ENCODE results near the gene PLAU. TPM values are rescaled to one million over a fixed set of nuclear protein-coding genes. Genes with fewer than 3 reads are reported as not detected.

The PLAU gene
- total RNA-seq, 2 experiments from 2014 or later, result 0.16 TPM; not detected in 1

DNA sequence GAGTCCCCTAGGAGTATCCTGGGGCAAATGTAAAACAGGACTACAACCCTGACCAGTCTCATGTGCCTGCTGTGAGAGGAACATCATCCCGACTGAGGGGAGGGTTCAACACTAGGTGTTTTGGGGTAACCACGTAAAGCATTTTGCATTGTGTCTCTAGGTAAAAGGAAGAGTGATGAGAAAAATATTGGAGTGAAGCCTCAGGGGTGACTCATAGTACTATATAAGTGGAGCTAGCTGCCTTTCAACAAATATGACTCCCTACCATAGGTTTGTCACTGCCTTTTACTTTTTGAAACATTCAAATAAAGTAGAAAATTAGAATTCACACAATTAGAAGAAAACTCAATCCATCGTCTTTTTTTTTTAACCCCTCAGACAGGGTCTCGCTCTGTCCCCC, 34.0 kb upstream of the PLAU start:
- Mint-ChIP-seq H3K4me1 (peaks cover 58% of the 10 kb centered on the region), H3K4me3 (no peak overlapping the region), H3K9me3 (ENCODE audit: low read depth) (no peaks in the 10 kb centered on the region), H3K27me3 (no peaks in the 10 kb centered on the region), H3K36me3 (ENCODE audit: low read depth) (no peaks in the 10 kb centered on the region), H3K27ac (peak overlapping the region; percentile 2)
- ATAC-seq (no peak), DNase-seq (no peak)
- POLR2A ChIA-PET, result interaction anchor here (0.6 to 0.7 kb wide), 3 partner anchors 16 to 48 kb away, joined by 3 to 7 read pairs (median 5); no protein-coding TSS in a partner anchor
- intact Hi-C loops (cut with DNase I, micrococcal nuclease), result loop anchor here in 1 of 2 experiments (5.0 to 10.0 kb wide), 3 partner anchors 380 to 715 kb away; partner anchors contain the start of genes MRPS16 and PPP3CB
- CTCF ChIA-PET, result interaction anchor here (0.6 to 19.7 kb wide), 7 partner anchors 11 to 1553 kb away, joined by 3 to 456 read pairs (median 4); partner anchors contain the start of gene CHCHD1

DNA sequence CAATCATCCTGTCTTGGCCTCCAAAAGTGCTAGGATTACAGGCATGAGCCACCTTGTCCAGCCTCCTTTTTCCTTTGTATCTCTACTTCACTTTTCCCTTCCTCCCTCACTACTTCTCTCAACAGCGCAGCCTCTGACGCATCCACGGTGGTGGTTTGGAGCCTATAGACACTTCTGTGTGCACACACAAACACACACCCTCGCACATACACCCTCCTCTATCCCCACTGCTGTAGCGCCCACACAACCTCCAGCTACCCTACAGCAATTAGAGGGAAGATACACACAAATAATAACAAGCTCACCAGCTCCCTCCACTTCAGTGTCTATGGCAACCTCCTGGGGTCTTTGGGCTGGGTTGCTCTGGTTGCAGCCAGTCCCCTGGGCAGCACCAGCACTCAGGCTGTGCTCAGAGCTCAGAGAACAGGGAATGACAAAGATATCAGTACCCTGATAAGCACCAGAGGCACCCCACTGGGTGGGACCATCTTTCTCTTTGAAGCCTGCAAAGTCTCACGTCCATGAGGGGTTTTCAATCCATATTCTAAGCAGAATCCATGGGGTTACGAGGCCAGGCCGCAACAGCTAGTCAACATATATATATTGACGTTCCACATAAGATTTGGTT, 33.3 kb upstream of the PLAU start:
- POLR2A ChIA-PET, result interaction anchor here (0.6 kb wide), 2 partner anchors 47 to 65 kb away, joined by 3 to 7 read pairs; no protein-coding TSS in a partner anchor
- peaks cover 52% of the 10 kb centered on the region for H3K4me1 Mint-ChIP-seq

DNA sequence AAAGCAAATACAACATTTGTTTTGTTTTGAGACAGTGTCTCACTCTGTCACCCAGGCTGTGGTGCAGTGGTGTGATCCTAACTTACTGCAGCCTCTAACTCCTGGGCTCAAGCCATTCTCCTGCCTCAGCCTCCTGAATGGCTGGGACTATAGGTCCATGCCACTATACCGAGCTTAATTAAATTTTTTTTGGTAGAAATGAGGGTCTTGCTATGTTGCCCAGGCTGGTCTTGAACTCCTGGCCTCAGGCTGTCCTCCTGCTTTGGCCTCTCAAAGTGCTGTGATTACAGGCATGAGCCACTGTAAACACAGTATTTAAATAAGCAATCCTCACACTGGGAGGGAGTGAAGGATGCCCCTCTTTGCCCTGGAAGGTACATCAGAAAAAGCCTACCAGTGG, 32.6 kb upstream of the PLAU start:
- DNase-seq (no peak), ATAC-seq (no peak)
- no peaks in the 10 kb centered on the region for H3K9me3 Mint-ChIP-seq (ENCODE audit: low read depth)
- no peaks in the 10 kb centered on the region for H3K27me3 Mint-ChIP-seq
- no peaks in the 10 kb centered on the region for H3K36me3 Mint-ChIP-seq (ENCODE audit: low read depth)
- no peak overlapping the region for H3K4me3 Mint-ChIP-seq
- ChIA-PET POLR2A (interaction anchor here (0.7 kb wide), 1 partner anchor 273 kb away, joined by 3 read pairs; no protein-coding TSS in a partner anchor), CTCF (interaction anchor here (0.6 to 19.7 kb wide), 11 partner anchors 12 to 1355 kb away, joined by 3 to 456 read pairs (median 24); partner anchors contain the start of gene CHCHD1)
- H3K27ac Mint-ChIP-seq, result no peak overlapping the region
- intact Hi-C loops (cut with DNase I, micrococcal nuclease), result loop anchor here (2.0 to 10.0 kb wide), 5 partner anchors 62 to 714 kb away; partner anchors contain the start of genes MRPS16 (in 1 of the 2), NDST2 (in 1 of the 2) and PPP3CB (in 1 of the 2)
- peaks cover 45% of the 10 kb centered on the region for H3K4me1 Mint-ChIP-seq

More for the DNA sequence above, 33.3 kb upstream of the PLAU start:
- H3K36me3 Mint-ChIP-seq (ENCODE audit: low read depth), result no peaks in the 10 kb centered on the region
- no peak overlapping the region for H3K4me3 Mint-ChIP-seq
- no peak for DNase-seq
- intact Hi-C loops (cut with DNase I, micrococcal nuclease), result loop anchor here (2.0 to 10.0 kb wide), 5 partner anchors 63 to 715 kb away; partner anchors contain the start of genes MRPS16 (in 1 of the 2), NDST2 (in 1 of the 2) and PPP3CB (in 1 of the 2)
- H3K9me3 Mint-ChIP-seq (ENCODE audit: low read depth), result no peaks in the 10 kb centered on the region
- ATAC-seq, result no peak
- H3K27me3 Mint-ChIP-seq, result no peaks in the 10 kb centered on the region
- CTCF ChIA-PET, result interaction anchor here (0.6 to 19.7 kb wide), 9 partner anchors 11 to 1554 kb away, joined by 3 to 456 read pairs (median 8); no protein-coding TSS in a partner anchor
- peak overlapping the region; percentile 9 for H3K27ac Mint-ChIP-seq

DNA sequence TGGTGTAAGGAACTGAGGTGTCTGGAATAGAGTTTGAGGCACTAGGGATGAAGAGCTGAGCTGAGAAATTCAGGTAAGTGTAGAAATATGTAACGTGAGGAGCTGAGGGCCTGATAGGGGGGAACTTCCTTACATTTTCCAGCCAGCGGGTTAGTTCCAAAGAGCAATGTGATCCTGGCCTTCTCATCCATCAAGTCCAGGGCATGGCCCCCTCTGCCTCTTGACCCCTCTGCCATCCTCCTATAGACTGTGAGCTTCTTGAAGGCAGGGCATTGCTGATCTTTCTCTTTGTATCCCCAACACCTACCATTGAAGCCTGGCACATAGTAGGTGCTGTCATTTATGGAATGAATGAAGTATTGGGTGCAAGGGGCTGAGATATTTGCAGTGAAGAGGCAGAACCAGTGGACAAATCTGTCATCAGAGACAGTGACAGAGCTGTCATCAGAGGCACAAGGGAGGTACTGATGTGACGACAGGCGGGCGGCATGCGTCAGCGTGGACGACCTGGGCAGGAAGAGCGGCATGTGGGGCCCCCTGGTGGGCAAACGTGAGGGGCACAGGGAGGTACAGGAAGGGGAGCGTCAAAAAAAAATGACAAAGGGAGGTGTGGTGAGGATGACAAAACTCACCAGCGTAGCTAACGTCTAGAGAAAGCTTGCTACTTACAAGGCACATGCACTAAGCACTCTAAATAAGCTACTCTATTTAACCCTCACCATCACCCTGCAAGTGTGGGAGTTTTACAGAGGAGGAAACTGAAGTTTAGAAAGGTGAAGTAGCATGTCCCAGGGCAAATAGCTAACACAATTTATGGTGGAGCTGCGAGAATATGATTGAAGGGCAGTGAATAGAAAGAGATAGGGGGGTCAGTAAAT, 31.4 kb upstream of the PLAU start:
- Mint-ChIP-seq H3K9me3 (ENCODE audit: low read depth) (no peaks in the 10 kb centered on the region), H3K27ac (peak overlapping the region; percentile 71), H3K4me3 (no peak overlapping the region), H3K36me3 (ENCODE audit: low read depth) (no peaks in the 10 kb centered on the region), H3K4me1 (peaks cover 45% of the 10 kb centered on the region), H3K27me3 (no peaks in the 10 kb centered on the region)
- CTCF ChIA-PET, result interaction anchor here (0.5 to 19.7 kb wide), 48 partner anchors 10 to 397 kb away, joined by 3 to 456 read pairs (median 4); partner anchors contain the start of gene CHCHD1
- POLR2A ChIA-PET, result interaction anchor here (0.5 to 1.2 kb wide), 8 partner anchors 9 to 269 kb away, joined by 3 to 9 read pairs (median 4); no protein-coding TSS in a partner anchor
- intact Hi-C loops (cut with DNase I, micrococcal nuclease), result loop anchor here (1.0 to 10.0 kb wide), 9 partner anchors 22 to 713 kb away; partner anchors contain the start of genes CHCHD1 (in 1 of the 2), MRPS16 (in 1 of the 2), NDST2 (in 1 of the 2) and PPP3CB (in 1 of the 2)
- DNase-seq (peak; percentile 98), ATAC-seq (peak; percentile 86)

DNA sequence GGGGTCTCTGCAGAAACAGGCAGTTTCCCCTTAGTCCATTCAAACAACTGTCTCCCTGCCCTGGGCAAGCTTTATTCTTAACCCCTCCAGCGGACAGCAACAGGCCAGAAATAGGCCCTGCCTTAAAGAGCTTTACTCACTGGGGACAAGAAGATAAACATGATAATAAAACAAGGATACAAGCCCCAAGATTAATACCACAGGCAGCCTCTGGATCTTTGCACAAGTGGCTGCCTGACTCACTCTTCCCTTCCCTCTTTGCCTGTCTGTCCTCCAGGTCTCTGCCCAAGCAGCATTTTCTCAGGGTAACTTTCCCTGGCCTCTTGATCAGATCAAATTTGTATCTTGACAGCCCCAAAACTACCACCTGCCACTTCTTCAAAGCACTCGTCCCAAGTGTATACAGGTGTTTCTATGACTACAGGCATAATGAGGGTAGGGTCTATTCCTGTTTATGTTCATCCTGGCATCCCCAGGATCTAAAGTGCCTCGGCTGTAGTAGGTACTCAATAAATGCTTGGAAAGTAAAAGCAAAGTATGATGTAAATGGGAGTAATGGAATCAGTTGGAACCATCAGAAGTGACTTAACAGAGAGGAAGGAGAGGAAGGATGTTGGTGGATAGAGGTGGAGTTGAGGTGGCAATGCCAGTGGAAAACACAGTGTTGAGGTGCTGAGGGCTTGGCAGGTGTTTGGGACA, 29.6 kb upstream of the PLAU start:
- H3K27ac Mint-ChIP-seq, result no peak overlapping the region

DNA sequence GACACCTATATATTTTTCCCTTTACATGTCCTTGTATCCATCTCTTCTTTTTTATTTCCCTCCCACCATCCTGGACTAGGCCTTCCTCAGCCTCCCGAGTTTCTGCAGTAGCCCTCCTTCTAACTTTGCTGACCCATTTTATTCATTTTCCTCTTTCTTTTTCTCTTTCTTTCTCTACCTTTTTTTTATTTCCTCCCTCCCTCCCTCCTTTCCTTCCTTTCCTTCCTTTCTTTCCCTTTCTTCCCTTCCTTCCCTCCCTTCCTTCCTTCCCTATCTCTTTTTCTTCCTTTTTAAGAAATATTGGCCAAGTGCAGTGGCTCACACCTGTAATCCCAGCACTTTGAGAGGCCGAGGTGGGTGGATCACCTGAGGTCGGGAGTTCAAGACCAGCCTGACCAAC, 26.9 kb upstream of the PLAU start:
- H3K27ac Mint-ChIP-seq, result no peak overlapping the region
- no peak overlapping the region for H3K4me3 Mint-ChIP-seq
- POLR2A ChIA-PET, result no interaction called here
- DNase-seq (no peak), ATAC-seq (no peak)
- H3K4me1 Mint-ChIP-seq, result peaks cover 23% of the 10 kb centered on the region
- H3K27me3 Mint-ChIP-seq, result no peaks in the 10 kb centered on the region
- CTCF ChIA-PET, result interaction anchor here (1.4 to 19.7 kb wide), 4 partner anchors 42 to 197 kb away, joined by 4 to 456 read pairs (median 190); no protein-coding TSS in a partner anchor
- H3K9me3 Mint-ChIP-seq (ENCODE audit: low read depth), result no peaks in the 10 kb centered on the region
- intact Hi-C loops (cut with DNase I, micrococcal nuclease), result no loop called here
- H3K36me3 Mint-ChIP-seq (ENCODE audit: low read depth), result no peaks in the 10 kb centered on the region

More for the DNA sequence above, 29.6 kb upstream of the PLAU start:
- intact Hi-C loops (cut with DNase I, micrococcal nuclease), result no loop called here
- ATAC-seq, result no peak
- peaks cover 38% of the 10 kb centered on the region for H3K4me1 Mint-ChIP-seq
- DNase-seq, result no peak
- ChIA-PET CTCF (interaction anchor here (0.6 to 19.7 kb wide), 6 partner anchors 9 to 282 kb away, joined by 3 to 456 read pairs (median 20); no protein-coding TSS in a partner anchor), POLR2A (interaction anchor here (0.6 kb wide), 1 partner anchor 39 kb away, joined by 4 read pairs; no protein-coding TSS in a partner anchor)
- no peak overlapping the region for H3K4me3 Mint-ChIP-seq
- H3K27me3 Mint-ChIP-seq, result no peaks in the 10 kb centered on the region
- no peaks in the 10 kb centered on the region for H3K9me3 Mint-ChIP-seq (ENCODE audit: low read depth)
- no peaks in the 10 kb centered on the region for H3K36me3 Mint-ChIP-seq (ENCODE audit: low read depth)

DNA sequence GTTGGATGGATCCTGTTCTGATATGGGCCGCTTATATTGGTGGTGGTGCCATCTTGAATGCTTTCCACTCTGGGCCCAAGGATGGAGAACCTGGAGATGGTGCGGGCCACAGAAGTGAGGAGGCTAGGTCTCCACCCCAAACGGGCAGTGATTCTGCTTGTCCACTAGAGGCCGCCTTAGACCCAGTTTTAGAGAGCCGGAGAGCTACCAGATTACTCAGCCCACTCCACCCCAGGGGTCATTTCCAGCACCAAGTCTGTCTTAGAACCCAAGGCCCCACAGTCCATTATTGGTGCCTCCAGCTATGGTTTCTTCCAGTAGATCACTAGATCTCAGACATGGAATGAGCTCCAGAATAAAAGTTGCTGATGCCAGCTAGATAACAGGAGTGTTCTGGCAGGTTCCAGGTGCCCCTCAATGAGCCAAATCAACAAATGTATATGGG, 24.8 kb upstream of the PLAU start:
- H3K27ac Mint-ChIP-seq, result no peak overlapping the region
- H3K9me3 Mint-ChIP-seq (ENCODE audit: low read depth), result no peaks in the 10 kb centered on the region
- intact Hi-C loops (cut with DNase I, micrococcal nuclease), result loop anchor here (1.0 kb wide), 5 partner anchors 23 to 217 kb away; no protein-coding TSS in a partner anchor
- DNase-seq (peak; percentile 82), ATAC-seq (peak; percentile 92)
- peaks cover 9% of the 10 kb centered on the region for H3K4me1 Mint-ChIP-seq
- CTCF ChIA-PET, result interaction anchor here (0.5 to 19.7 kb wide), 47 partner anchors 9 to 447 kb away, joined by 3 to 456 read pairs (median 3); partner anchors contain the start of genes ADK, PLAU and VCL
- no peaks in the 10 kb centered on the region for H3K27me3 Mint-ChIP-seq
- no peak overlapping the region for H3K4me3 Mint-ChIP-seq
- H3K36me3 Mint-ChIP-seq (ENCODE audit: low read depth), result no peaks in the 10 kb centered on the region
- POLR2A ChIA-PET, result interaction anchor here (0.7 to 1.0 kb wide), 3 partner anchors 52 to 328 kb away, joined by 3 to 5 read pairs (median 4); no protein-coding TSS in a partner anchor

DNA sequence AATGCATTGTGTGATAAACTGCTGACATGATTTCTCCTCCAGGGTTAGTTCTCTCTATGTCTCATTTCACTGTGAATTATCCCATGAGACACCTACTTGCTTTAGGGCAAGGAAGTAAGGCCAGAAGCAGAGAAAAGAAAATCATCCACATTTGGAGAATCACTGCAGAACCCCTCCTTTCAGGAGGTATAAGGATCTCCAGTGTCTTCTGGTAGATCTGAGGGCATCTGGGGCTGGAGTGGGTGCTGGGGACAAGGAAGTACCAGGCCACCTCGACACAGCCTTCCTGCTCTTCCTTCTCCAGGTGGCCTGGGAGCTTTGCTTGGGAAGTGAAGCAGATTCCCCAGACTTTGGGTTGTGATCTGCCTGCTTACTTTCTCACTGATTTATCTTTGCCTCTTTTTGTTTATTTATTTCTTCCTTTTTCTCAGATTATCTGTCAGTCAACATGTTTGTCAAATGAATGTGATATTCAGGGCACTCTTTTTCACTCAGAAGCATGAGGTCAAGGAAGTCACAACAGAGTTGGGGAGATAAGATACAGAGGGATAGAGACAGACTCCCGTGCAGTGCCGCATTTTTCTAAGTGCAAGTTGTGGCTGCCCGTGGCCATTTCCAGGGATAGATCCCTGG, 24.2 kb upstream of the PLAU start:
- Mint-ChIP-seq H3K4me3 (no peak overlapping the region), H3K36me3 (ENCODE audit: low read depth) (no peaks in the 10 kb centered on the region), H3K27ac (no peak overlapping the region), H3K9me3 (ENCODE audit: low read depth) (no peaks in the 10 kb centered on the region), H3K4me1 (peaks cover 9% of the 10 kb centered on the region), H3K27me3 (no peaks in the 10 kb centered on the region)
- ATAC-seq, result no peak
- no peak for DNase-seq
- intact Hi-C loops (cut with DNase I, micrococcal nuclease), result loop anchor here (1.0 kb wide), 5 partner anchors 23 to 217 kb away; no protein-coding TSS in a partner anchor
- ChIA-PET POLR2A (interaction anchor here (0.7 to 1.0 kb wide), 3 partner anchors 51 to 327 kb away, joined by 3 to 5 read pairs (median 4); no protein-coding TSS in a partner anchor), CTCF (interaction anchor here (0.5 to 19.7 kb wide), 51 partner anchors 8 to 448 kb away, joined by 3 to 456 read pairs (median 3); partner anchors contain the start of genes ADK, PLAU and VCL)

DNA sequence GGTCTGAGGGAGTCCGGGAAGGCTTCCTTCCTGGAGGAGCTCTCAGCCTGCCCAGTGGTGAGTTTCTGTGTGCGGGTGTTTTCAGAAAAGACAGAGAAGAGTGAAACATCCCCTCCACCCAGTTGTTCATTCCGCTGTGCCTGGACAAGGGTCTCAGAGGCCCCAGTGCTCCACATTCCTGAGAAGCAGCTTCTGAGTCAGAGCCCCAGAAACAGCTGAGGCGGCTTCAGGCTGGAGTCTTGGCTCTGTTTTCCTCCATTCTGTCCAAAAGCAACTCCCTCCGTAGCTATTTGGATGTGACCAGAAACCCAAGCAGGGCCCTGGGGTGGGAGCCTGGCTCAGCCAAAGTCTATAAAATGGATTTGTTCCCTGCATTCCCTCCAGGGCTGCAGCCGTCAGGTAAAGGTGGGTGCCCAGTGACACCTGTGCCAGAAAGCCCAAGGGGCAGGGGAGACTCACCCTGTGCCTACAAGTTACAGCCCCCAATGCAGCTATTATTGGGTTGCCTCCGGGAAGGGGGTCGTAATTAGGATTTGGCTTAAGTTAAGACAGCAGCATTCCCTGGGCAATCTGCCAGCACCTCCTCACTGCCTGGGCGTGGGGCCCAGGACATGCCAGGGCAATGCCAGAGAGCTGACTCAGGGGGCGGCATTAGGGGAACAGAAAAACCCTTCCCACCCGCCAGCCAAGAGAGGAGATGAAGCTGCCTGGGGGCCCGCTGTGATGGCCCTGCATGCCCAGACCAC, 23.5 kb upstream of the PLAU start:
- intact Hi-C loops (cut with DNase I, micrococcal nuclease), result no loop called here
- H3K9me3 Mint-ChIP-seq (ENCODE audit: low read depth), result no peaks in the 10 kb centered on the region
- no peak for DNase-seq
- H3K4me1 Mint-ChIP-seq, result peaks cover 9% of the 10 kb centered on the region
- no peaks in the 10 kb centered on the region for H3K27me3 Mint-ChIP-seq
- no peaks in the 10 kb centered on the region for H3K36me3 Mint-ChIP-seq (ENCODE audit: low read depth)
- H3K27ac Mint-ChIP-seq, result no peak overlapping the region
- H3K4me3 Mint-ChIP-seq, result no peak overlapping the region
- ChIA-PET CTCF (interaction anchor here (0.6 to 19.7 kb wide), 17 partner anchors 7 to 236 kb away, joined by 3 to 456 read pairs (median 4); partner anchors contain the start of gene PLAU), POLR2A (no interaction called here)
- no peak for ATAC-seq

Data from activated CD4-positive, alpha-beta T cell treated with anti-CD3 and anti-CD28 coated beads for 36 hours (primary cell).